GM12878 (cell line): ENCODE results near the gene NAV2. TPM values are rescaled to one million over a fixed set of nuclear protein-coding genes. Genes with fewer than 3 reads are reported as not detected.

ENCODE experiments used
- ATF2 ChIP-seq: IDR thresholded peaks from 2 replicates; pipeline ENCODE4 v1.6.1; 2012; ENCODE audit warnings: low read length, inconsistent platforms
- BACH1 ChIP-seq: fragments of 450-650 bp; IDR thresholded peaks from 2 replicates; pipeline ENCODE4 v1.6.1; 2017; ENCODE audit warnings: mild to moderate bottlenecking, borderline replicate concordance
- BHLHE40 ChIP-seq, 2 experiments: fragments of 450-650 bp in 1 of 2; IDR thresholded peaks; 2 replicates each; pipeline ENCODE4 v1.6.1; 2011 to 2017; ENCODE audit warnings: low read depth in 2 of 2, borderline replicate concordance in 1 of 2, improper control_type of control experiment in 1 of 2, low read length in 1 of 2, mild to moderate bottlenecking in 1 of 2
- BMI1 ChIP-seq: fragments of 450-650 bp; IDR thresholded peaks from 2 replicates; pipeline ENCODE4 v1.6.1; 2016; ENCODE audit warnings: mild to moderate bottlenecking, moderate library complexity, borderline replicate concordance
- BRCA1 ChIP-seq: IDR thresholded peaks from 2 replicates; pipeline ENCODE4 v1.6.1; 2011; ENCODE audit warnings: low read depth, low read length, improper control_type of control experiment
- ESRRA ChIP-seq: IDR thresholded peaks from 2 replicates; pipeline ENCODE4 v1.6.1; 2012; ENCODE audit warnings: mild to moderate bottlenecking, low read length, improper control_type of control experiment
- HCFC1 ChIP-seq: fragments of 150-350 bp; IDR thresholded peaks from 2 replicates; pipeline ENCODE4 v1.6.1; 2014; ENCODE audit warnings: low read length
- IRF4 ChIP-seq: IDR thresholded peaks from 2 replicates; pipeline ENCODE4 v1.6.1; 2011; ENCODE audit warnings: low read depth, low read length
- LARP7 ChIP-seq: fragments of 450-650 bp; IDR thresholded peaks from 2 replicates; pipeline ENCODE4 v1.6.1; 2017; ENCODE audit warnings: mild to moderate bottlenecking
- POU2F2 ChIP-seq: IDR thresholded peaks from 3 replicates; pipeline ENCODE4 v1.6.1; 2011; ENCODE audit warnings: low read depth, mild to moderate bottlenecking, low read length, borderline replicate concordance
- RCOR1 ChIP-seq: conservative IDR thresholded peaks from 2 replicates; pipeline ENCODE4 v1.6.1; 2012; ENCODE audit warnings: low read depth, low read length, improper control_type of control experiment
- RELA ChIP-seq: fragments of 450-650 bp; IDR thresholded peaks from 2 replicates; pipeline ENCODE4 v1.8.0; 2014; ENCODE audit warnings: borderline replicate concordance; ENCODE audit not compliant: partially characterized antibody
- RELB ChIP-seq: fragments of 450-650 bp; IDR thresholded peaks from 2 replicates; pipeline ENCODE4 v1.6.1; 2017; ENCODE audit warnings: low read depth, mild to moderate bottlenecking, moderate library complexity
- SIN3A ChIP-seq: IDR thresholded peaks from 2 replicates; pipeline ENCODE4 v1.6.1; 2012; ENCODE audit warnings: low read depth, low read length, improper control_type of control experiment
- SKIL ChIP-seq: fragments of 450-650 bp; IDR thresholded peaks from 2 replicates; pipeline ENCODE4 v1.6.1; 2017; ENCODE audit warnings: mild to moderate bottlenecking, low read depth, inconsistent platforms; ENCODE audit not compliant: poor library complexity, severe bottlenecking
- TCF12 ChIP-seq: IDR thresholded peaks from 2 replicates; pipeline ENCODE4 v1.6.1; 2011; ENCODE audit warnings: low read depth, mild to moderate bottlenecking, low read length
- YY1 ChIP-seq: IDR thresholded peaks from 2 replicates; pipeline ENCODE4 v1.6.1; 2011; ENCODE audit warnings: low read depth, mild to moderate bottlenecking, low read length
- ZBED1 ChIP-seq: IDR thresholded peaks from 2 replicates; pipeline ENCODE4 v1.6.1; 2016; ENCODE audit warnings: borderline replicate concordance
- polyA plus RNA-seq, 11 experiments: library from polyadenylated mRNA; depleted of rRNA in 4 of 11; unstranded in 6 of 11; stranded (reverse) in 5 of 11; fragments of >200 nt; fragmentation: Nextera tagmentation in 4 of 11; fragmentation: Illumina TruSeq in 1 of 11; extraction: Ambion mirVana in 4 of 11; extraction: Trizol in 1 of 11; gene quantifications; 1 replicate in 1 of 11; 2 replicates in 10 of 11; pipeline versions ENCODE4 v1.2.1 to v1.2.3, GENCODE V29; 2011 to 2016; ENCODE audit warnings: inconsistent platforms in 2 of 11, missing spikeins in 2 of 11, low read depth in 1 of 11
- total RNA-seq, 4 experiments: library from RNA; depleted of rRNA in 3 of 4; stranded (reverse); fragments of >200 nt in 3 of 4; fragmentation: Illumina TruSeq in 1 of 4; extraction: Trizol in 1 of 4; gene quantifications; 2 replicates each; pipeline versions ENCODE4 v1.2.1 to v1.2.3, GENCODE V29; 2013 to 2021
- TF ChIP-seq, protein P1 (sequence below): fragments of 150-350 bp; IDR thresholded peaks from 2 replicates; pipeline ENCODE4 v1.6.1; 2016; ENCODE audit warnings: low read depth, low read length
- TF ChIP-seq, protein P2 (sequence below), 3 experiments: IDR thresholded peaks in 2 of 3; conservative IDR thresholded peaks in 1 of 3; 2 replicates each; pipeline ENCODE4 v1.5.1; 2011; ENCODE audit warnings: low read depth in 3 of 3, low read length in 3 of 3, mild to moderate bottlenecking in 3 of 3, control low read depth in 2 of 3, moderate library complexity in 2 of 3, inconsistent platforms in 1 of 3, mixed read lengths in 1 of 3; ENCODE audit not compliant: control insufficient read depth in 2 of 3, insufficient read depth in 1 of 3; ENCODE audit errors: extremely low read depth in 1 of 3

NAV2 gene
- total and polyA plus RNA-seq, 10 of the 15 experiments (the other 5 are each of a cell fraction or from before 2014, with no cell fraction given), result 0.35 to 6.1 (median 1.1) TPM

DNA sequence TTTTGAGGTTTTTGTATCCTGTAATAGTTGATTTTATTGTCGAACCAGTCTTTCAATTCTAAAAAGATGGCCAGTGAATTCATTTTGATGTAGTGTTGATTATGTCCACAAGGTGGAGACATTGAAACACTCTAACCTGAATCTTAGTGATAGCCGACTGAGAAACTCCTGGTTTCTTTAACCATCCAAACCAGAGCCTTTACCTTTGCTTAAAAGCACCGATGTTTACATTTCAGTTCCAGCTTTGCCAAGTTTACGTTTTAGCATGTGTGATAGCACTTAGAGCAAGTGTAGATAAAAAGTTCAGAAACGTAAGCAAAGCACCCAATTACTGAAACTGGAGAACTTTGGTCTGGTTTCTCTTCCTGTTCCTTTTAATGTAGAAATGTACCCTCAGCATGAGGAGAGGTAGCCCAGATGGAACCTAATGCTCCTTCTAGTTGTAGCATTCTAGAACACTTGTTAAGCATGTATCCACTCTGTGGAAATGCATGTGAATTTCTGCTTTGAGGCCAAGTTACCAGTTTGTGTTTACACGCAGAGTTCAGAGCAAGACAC is 239.0 kb downstream of the NAV2 start (continued):
- peak; percentile 68 for TF ChIP-seq SKIL
- no peak for TF ChIP-seq YY1
- TF ChIP-seq RCOR1, result no peak
- TF ChIP-seq POU2F2, result no peak
- TF ChIP-seq, protein P1, sequence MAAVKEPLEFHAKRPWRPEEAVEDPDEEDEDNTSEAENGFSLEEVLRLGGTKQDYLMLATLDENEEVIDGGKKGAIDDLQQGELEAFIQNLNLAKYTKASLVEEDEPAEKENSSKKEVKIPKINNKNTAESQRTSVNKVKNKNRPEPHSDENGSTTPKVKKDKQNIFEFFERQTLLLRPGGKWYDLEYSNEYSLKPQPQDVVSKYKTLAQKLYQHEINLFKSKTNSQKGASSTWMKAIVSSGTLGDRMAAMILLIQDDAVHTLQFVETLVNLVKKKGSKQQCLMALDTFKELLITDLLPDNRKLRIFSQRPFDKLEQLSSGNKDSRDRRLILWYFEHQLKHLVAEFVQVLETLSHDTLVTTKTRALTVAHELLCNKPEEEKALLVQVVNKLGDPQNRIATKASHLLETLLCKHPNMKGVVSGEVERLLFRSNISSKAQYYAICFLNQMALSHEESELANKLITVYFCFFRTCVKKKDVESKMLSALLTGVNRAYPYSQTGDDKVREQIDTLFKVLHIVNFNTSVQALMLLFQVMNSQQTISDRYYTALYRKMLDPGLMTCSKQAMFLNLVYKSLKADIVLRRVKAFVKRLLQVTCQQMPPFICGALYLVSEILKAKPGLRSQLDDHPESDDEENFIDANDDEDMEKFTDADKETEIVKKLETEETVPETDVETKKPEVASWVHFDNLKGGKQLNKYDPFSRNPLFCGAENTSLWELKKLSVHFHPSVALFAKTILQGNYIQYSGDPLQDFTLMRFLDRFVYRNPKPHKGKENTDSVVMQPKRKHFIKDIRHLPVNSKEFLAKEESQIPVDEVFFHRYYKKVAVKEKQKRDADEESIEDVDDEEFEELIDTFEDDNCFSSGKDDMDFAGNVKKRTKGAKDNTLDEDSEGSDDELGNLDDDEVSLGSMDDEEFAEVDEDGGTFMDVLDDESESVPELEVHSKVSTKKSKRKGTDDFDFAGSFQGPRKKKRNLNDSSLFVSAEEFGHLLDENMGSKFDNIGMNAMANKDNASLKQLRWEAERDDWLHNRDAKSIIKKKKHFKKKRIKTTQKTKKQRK, result no peak
- no peak for TF ChIP-seq IRF4
- no peak for TF ChIP-seq RELA
- no peak for TF ChIP-seq SIN3A
- no peak for TF ChIP-seq BMI1
- no peak for TF ChIP-seq LARP7
- no peak for TF ChIP-seq BRCA1
- no peak for TF ChIP-seq ESRRA
- TF ChIP-seq ATF2, result 0 out of 2 replicates have a peak, but pooled peaks have one; percentile 41
- TF ChIP-seq BHLHE40 (IDR thresholded peaks at IDR 0.05; ENCODE audit: borderline replicate concordance in 1 of 2, low read depth in 2 of 2, low read length in 1 of 2), result peak in 1 of 2 experiments; percentile 19; a peak in 1 of 4 replicates
- TF ChIP-seq TCF12, result no peak
- TF ChIP-seq RELB, result peak; percentile 52; the same call in 1 of the 2 replicates
- TF ChIP-seq, protein P2, sequence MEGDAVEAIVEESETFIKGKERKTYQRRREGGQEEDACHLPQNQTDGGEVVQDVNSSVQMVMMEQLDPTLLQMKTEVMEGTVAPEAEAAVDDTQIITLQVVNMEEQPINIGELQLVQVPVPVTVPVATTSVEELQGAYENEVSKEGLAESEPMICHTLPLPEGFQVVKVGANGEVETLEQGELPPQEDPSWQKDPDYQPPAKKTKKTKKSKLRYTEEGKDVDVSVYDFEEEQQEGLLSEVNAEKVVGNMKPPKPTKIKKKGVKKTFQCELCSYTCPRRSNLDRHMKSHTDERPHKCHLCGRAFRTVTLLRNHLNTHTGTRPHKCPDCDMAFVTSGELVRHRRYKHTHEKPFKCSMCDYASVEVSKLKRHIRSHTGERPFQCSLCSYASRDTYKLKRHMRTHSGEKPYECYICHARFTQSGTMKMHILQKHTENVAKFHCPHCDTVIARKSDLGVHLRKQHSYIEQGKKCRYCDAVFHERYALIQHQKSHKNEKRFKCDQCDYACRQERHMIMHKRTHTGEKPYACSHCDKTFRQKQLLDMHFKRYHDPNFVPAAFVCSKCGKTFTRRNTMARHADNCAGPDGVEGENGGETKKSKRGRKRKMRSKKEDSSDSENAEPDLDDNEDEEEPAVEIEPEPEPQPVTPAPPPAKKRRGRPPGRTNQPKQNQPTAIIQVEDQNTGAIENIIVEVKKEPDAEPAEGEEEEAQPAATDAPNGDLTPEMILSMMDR (IDR thresholded peaks at IDR 0.05 in 2 of 3, conservative IDR thresholded peaks at IDR 0.05 in 1 of 3; ENCODE audit: control insufficient read depth in 2 of 3, extremely low read depth in 1 of 3, insufficient read depth in 1 of 3, low read depth in 3 of 3, low read length in 3 of 3), result peak; percentile 44 to 55 (median 54)
- TF ChIP-seq HCFC1, result no peak
- no peak for TF ChIP-seq BACH1
- no peak for TF ChIP-seq ZBED1
